Caco-2 (cell line): ENCODE data around the gene PHLPP1. TPM values are rescaled to one million over a fixed set of nuclear protein-coding genes. Genes with fewer than 3 reads are reported as not detected.

Experiments
- BruUV-seq: library from RNA; stranded (reverse); fragments of 400-500 nt; replicated peaks from 2 replicates; lab custom pipeline; 2021; lab: Mats Ljungman, UMichigan
- CTCF ChIA-PET: fragments of 300-600 bp; sonication (Branson Sonifier 250); formaldehyde crosslinking; loops from one replicate; lab custom pipeline; 2022; ENCODE audit warnings: antibody characterized with exemption; lab: Charles Lee
- POLR2A ChIA-PET: fragments of 300-600 bp; sonication (Branson Sonifier 250); formaldehyde crosslinking; loops from one replicate; lab custom pipeline; 2022; ENCODE audit warnings: antibody characterized with exemption; lab: Charles Lee
- DNase-seq, 2 experiments: peaks; one replicate each; pipeline versions ENCODE4 v3.0.0 to v3.0.0-alpha.2; 2020 to 2022
- H3K27me3 ChIP-seq: replicated peaks from 2 replicates; pipeline ENCODE4 v1.6.0; 2011; ENCODE audit warnings: low read length; ENCODE audit not compliant: control insufficient read depth, insufficient read depth
- H3K36me3 ChIP-seq: 2 replicates; pipeline ENCODE4 v1.5.1; 2011; ENCODE audit warnings: low read length; ENCODE audit not compliant: control insufficient read depth, insufficient read depth
- H3K4me1 ChIP-seq: fragments of 250-450 bp; sonication (Bioruptor Pico); 2 replicates; pipeline ENCODE4 v1.5.1; 2020; ENCODE audit warnings: mild to moderate bottlenecking
- H3K4me3 ChIP-seq: 2 replicates; pipeline ENCODE4 v1.5.1; 2011; ENCODE audit warnings: low read depth, mild to moderate bottlenecking, control low read depth, low read length
- H3K9me3 ChIP-seq: fragments of 250-450 bp; sonication (Bioruptor Pico); 2 replicates; pipeline ENCODE4 v1.5.1; 2020; ENCODE audit warnings: mild to moderate bottlenecking, moderate library complexity
- H3K27ac Mint-ChIP-seq: one replicate; pipeline ENCODE4 v1.8.0; 2022; ENCODE audit warnings: mixed read lengths; ENCODE audit not compliant: unreplicated experiment
- H3K27me3 Mint-ChIP-seq: one replicate; pipeline ENCODE4 v1.8.0; 2022; ENCODE audit warnings: mixed read lengths; ENCODE audit not compliant: insufficient read depth, unreplicated experiment
- H3K36me3 Mint-ChIP-seq: one replicate; pipeline ENCODE4 v1.8.0; 2022; ENCODE audit warnings: mild to moderate bottlenecking, mixed read lengths; ENCODE audit not compliant: insufficient read depth, unreplicated experiment
- H3K4me1 Mint-ChIP-seq: one replicate; pipeline ENCODE4 v1.8.0; 2022; ENCODE audit warnings: low read depth, mixed read lengths; ENCODE audit not compliant: unreplicated experiment
- H3K4me3 Mint-ChIP-seq: one replicate; pipeline ENCODE4 v1.8.0; 2022; ENCODE audit warnings: mild to moderate bottlenecking, moderate library complexity, mixed read lengths; ENCODE audit not compliant: unreplicated experiment
- H3K9me3 Mint-ChIP-seq: one replicate; pipeline ENCODE4 v1.8.0; 2022; ENCODE audit warnings: mixed read lengths; ENCODE audit not compliant: unreplicated experiment
- intact Hi-C: fragments of 100-400 bp; cut with micrococcal nuclease; formaldehyde crosslinking; loops from one replicate; pipeline ENCODE4 v1.10.0; 2022; ENCODE audit not compliant: unreplicated experiment
- total RNA-seq: library from RNA; stranded (reverse); gene quantifications from 2 replicates; pipeline ENCODE4 v1.2.3, GENCODE V29; 2022
- TF ChIP-seq, protein P1 (sequence below), 2 experiments: fragments of 200-600 bp in 1 of 2; IDR thresholded peaks; 1 replicate in 1 of 2; 2 replicates in 1 of 2; pipeline versions ENCODE4 v1.5.1 to v1.8.0; 2011 to 2022; ENCODE audit warnings: antibody characterized with exemption in 1 of 2, control low read depth in 1 of 2, inconsistent platforms in 1 of 2, low read depth in 1 of 2, low read length in 1 of 2, mild to moderate bottlenecking in 1 of 2, moderate library complexity in 1 of 2; ENCODE audit not compliant: insufficient read depth in 1 of 2, severe bottlenecking in 1 of 2, unreplicated experiment in 1 of 2

PHLPP1 gene
- total RNA-seq, 1 experiment from 2014 or later = 20.1 TPM

GRCh38 chr18:62880673-62881364, 165.5 kb downstream of the PHLPP1 start:
- H3K4me1 Mint-ChIP-seq = peaks cover 26% of the 10 kb centered on the region
- DNase-seq = no peak
- no peak overlapping the region for H3K4me3 ChIP-seq
- no TSS peak for BruUV-seq
- ChIA-PET CTCF (no interaction called here), POLR2A (no interaction called here)
- TF ChIP-seq, protein P1, sequence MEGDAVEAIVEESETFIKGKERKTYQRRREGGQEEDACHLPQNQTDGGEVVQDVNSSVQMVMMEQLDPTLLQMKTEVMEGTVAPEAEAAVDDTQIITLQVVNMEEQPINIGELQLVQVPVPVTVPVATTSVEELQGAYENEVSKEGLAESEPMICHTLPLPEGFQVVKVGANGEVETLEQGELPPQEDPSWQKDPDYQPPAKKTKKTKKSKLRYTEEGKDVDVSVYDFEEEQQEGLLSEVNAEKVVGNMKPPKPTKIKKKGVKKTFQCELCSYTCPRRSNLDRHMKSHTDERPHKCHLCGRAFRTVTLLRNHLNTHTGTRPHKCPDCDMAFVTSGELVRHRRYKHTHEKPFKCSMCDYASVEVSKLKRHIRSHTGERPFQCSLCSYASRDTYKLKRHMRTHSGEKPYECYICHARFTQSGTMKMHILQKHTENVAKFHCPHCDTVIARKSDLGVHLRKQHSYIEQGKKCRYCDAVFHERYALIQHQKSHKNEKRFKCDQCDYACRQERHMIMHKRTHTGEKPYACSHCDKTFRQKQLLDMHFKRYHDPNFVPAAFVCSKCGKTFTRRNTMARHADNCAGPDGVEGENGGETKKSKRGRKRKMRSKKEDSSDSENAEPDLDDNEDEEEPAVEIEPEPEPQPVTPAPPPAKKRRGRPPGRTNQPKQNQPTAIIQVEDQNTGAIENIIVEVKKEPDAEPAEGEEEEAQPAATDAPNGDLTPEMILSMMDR (IDR thresholded peaks at IDR 0.05; ENCODE audit: insufficient read depth in 1 of 2, low read depth in 1 of 2, low read length in 1 of 2, severe bottlenecking in 1 of 2, unreplicated experiment in 1 of 2) = no peak
- no peaks in the 10 kb centered on the region for H3K9me3 ChIP-seq
- peaks cover 11% of the 10 kb centered on the region for H3K36me3 Mint-ChIP-seq
- H3K27me3 ChIP-seq = no peaks in the 10 kb centered on the region
- H3K4me1 ChIP-seq = peaks cover 37% of the 10 kb centered on the region
- H3K9me3 Mint-ChIP-seq = no peaks in the 10 kb centered on the region
- intact Hi-C loops = loop anchor here (10.0 kb wide), 1 partner anchor 166 kb away; the partner anchor contains the start of gene PHLPP1
- H3K4me3 Mint-ChIP-seq = no peak overlapping the region
- no peaks in the 10 kb centered on the region for H3K27me3 Mint-ChIP-seq
- H3K27ac Mint-ChIP-seq = no peak overlapping the region
- no peaks in the 10 kb centered on the region for H3K36me3 ChIP-seq

- POLR2A ChIA-PET = no interaction called here
- CTCF ChIA-PET = no interaction called here
- H3K27me3 ChIP-seq = no peaks in the 10 kb centered on the region
- TF ChIP-seq, protein P1 (IDR thresholded peaks at IDR 0.05; ENCODE audit: insufficient read depth in 1 of 2, low read depth in 1 of 2, low read length in 1 of 2, severe bottlenecking in 1 of 2, unreplicated experiment in 1 of 2) = no peak
- intact Hi-C loops = loop anchor here (10.0 kb wide), 1 partner anchor 167 kb away; the partner anchor contains the start of gene PHLPP1
- Mint-ChIP-seq H3K27ac (no peak overlapping the region), H3K27me3 (no peaks in the 10 kb centered on the region), H3K4me1 (peaks cover 22% of the 10 kb centered on the region), H3K36me3 (peaks cover 11% of the 10 kb centered on the region), H3K9me3 (no peaks in the 10 kb centered on the region), H3K4me3 (no peak overlapping the region)
- H3K9me3 ChIP-seq = no peaks in the 10 kb centered on the region
- no peak overlapping the region for H3K4me3 ChIP-seq
- H3K4me1 ChIP-seq = peaks cover 29% of the 10 kb centered on the region
- BruUV-seq = no TSS peak
- DNase-seq = no peak
- no peaks in the 10 kb centered on the region for H3K36me3 ChIP-seq
These were observed 166.2 kb downstream of the PHLPP1 start for GRCh38 chr18:62881509-62882016.

DNA sequence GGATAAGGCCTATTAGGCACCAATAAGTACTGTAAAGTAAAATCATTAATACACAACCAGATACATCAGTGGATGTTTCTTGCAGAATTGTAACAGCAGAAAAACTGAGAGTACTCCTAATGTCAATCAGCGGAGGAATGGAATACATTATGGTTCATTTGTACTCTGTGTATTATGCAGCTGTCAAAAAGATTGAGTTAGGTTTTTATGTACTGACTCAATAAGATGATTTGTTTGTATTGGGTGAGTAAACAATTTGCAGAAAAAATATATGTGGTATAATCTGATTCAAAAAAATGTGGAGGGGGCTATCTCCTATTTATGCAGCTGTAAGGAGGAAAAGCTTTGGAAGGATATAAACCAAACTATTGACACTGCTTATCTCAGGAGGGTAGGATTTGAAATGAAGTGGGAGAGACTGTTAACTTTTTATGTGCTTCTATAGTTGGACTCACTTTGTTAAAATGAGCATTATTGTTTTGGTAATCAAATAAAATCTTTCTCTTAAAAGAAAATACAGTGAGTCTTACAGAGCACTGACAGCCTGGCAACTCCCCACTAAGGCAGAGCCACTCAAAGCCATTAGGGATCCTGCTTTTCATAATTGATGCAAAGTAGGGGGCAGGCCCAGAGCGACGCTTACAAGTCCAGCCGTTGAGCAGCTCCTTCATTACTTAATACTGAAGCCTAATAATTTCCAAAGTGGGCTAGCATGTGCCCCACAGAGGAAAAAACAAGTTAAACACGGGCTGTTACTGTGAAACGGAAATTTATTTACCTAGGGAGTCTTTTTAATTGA, 168.8 kb downstream of the PHLPP1 start:
- H3K27me3 Mint-ChIP-seq = no peaks in the 10 kb centered on the region
- no peaks in the 10 kb centered on the region for H3K9me3 ChIP-seq
- TF ChIP-seq, protein P1 (IDR thresholded peaks at IDR 0.05; ENCODE audit: insufficient read depth in 1 of 2, low read depth in 1 of 2, low read length in 1 of 2, severe bottlenecking in 1 of 2, unreplicated experiment in 1 of 2) = no peak
- H3K9me3 Mint-ChIP-seq = no peaks in the 10 kb centered on the region
- peaks cover 23% of the 10 kb centered on the region for H3K4me1 ChIP-seq
- H3K4me3 Mint-ChIP-seq = no peak overlapping the region
- no peak overlapping the region for H3K4me3 ChIP-seq
- H3K4me1 Mint-ChIP-seq = peaks cover 13% of the 10 kb centered on the region
- BruUV-seq = no TSS peak
- DNase-seq = no peak
- H3K36me3 ChIP-seq = no peaks in the 10 kb centered on the region
- H3K27me3 ChIP-seq = no peaks in the 10 kb centered on the region
- CTCF ChIA-PET = no interaction called here
- intact Hi-C loops = loop anchor here (10.0 kb wide), 1 partner anchor 169 kb away; the partner anchor contains the start of gene PHLPP1
- H3K36me3 Mint-ChIP-seq = peaks cover 16% of the 10 kb centered on the region
- POLR2A ChIA-PET = no interaction called here
- no peak overlapping the region for H3K27ac Mint-ChIP-seq
